CD14-positive monocyte (primary cell): ENCODE results near the gene TMEM94. TPM values are rescaled to one million over a fixed set of nuclear protein-coding genes. Genes with fewer than 3 reads are reported as not detected.
A peak's percentile ranks its signal among the peaks of the same experiment; 100 is the strongest.

Experiments used
- DNase-seq, 3 donors: peaks; one replicate each; pipeline ENCODE4 v3.0.0-alpha.2; 2011 to 2022
- H2AFZ ChIP-seq: 2 replicates; pipeline ENCODE4 v1.6.0; 2012; ENCODE audit warnings: mild to moderate bottlenecking, low read depth, low read length, inconsistent platforms; ENCODE audit not compliant: insufficient read depth, poor library complexity, severe bottlenecking
- H3K27ac ChIP-seq, 2 donors: 1 replicate in 1 of 2; 2 replicates in 1 of 2; pipeline ENCODE4 v1.5.1; 2012 to 2013; ENCODE audit warnings: low read length in 2 of 2, control low read depth in 1 of 2, inconsistent platforms in 1 of 2, low read depth in 1 of 2, mild to moderate bottlenecking in 1 of 2
- H3K27me3 ChIP-seq, 2 donors: one replicate each; pipeline versions ENCODE4 v1.6.0 to v1.6.1; 2011 to 2013; ENCODE audit warnings: low read length in 2 of 2; ENCODE audit not compliant: control insufficient read depth in 2 of 2, insufficient read depth in 2 of 2
- H3K36me3 ChIP-seq, 2 donors: replicated peaks in 1 of 2; 1 replicate in 1 of 2; 2 replicates in 1 of 2; pipeline versions ENCODE4 v1.5.1 to v1.6.1; 2012 to 2013; ENCODE audit warnings: low read length in 2 of 2, control low read depth in 1 of 2, inconsistent platforms in 1 of 2, mild to moderate bottlenecking in 1 of 2; ENCODE audit not compliant: insufficient read depth in 2 of 2, control insufficient read depth in 1 of 2
- H3K4me1 ChIP-seq, 2 donors: 1 replicate in 1 of 2; 2 replicates in 1 of 2; pipeline versions ENCODE4 v1.5.1 to v1.6.1; 2012 to 2013; ENCODE audit warnings: low read length in 2 of 2, control low read depth in 1 of 2, inconsistent platforms in 1 of 2, mild to moderate bottlenecking in 1 of 2, moderate library complexity in 1 of 2; ENCODE audit not compliant: insufficient read depth in 2 of 2, control insufficient read depth in 1 of 2
- H3K4me2 ChIP-seq: replicated peaks from 2 replicates; pipeline ENCODE3; 2012; ENCODE audit warnings: low read length, moderate library complexity, mild to moderate bottlenecking; ENCODE audit not compliant: poor library complexity, severe bottlenecking; ENCODE audit errors: extremely low read depth
- H3K4me3 ChIP-seq, 3 experiments: fragments of 200-600 bp in 1 of 3; sonication (generic) in 1 of 3; replicated peaks in 1 of 3; 1 replicate in 2 of 3; 2 replicates in 1 of 3; pipeline ENCODE4 v1.5.1; 2011 to 2013; ENCODE audit warnings: low read length in 3 of 3, mild to moderate bottlenecking in 3 of 3, control low read depth in 2 of 3, low read depth in 2 of 3, inconsistent platforms in 1 of 3, moderate library complexity in 1 of 3
- H3K79me2 ChIP-seq: 2 replicates; pipeline ENCODE4 v1.6.0; 2012; ENCODE audit warnings: mild to moderate bottlenecking, control low read depth, inconsistent platforms, low read length, moderate library complexity; ENCODE audit not compliant: insufficient read depth
- H3K9ac ChIP-seq: 2 replicates; pipeline ENCODE4 v1.6.0; 2017; ENCODE audit warnings: low read length, mild to moderate bottlenecking; ENCODE audit not compliant: insufficient read depth, poor library complexity, severe bottlenecking
- H3K9me3 ChIP-seq, 2 donors: replicated peaks in 1 of 2; 1 replicate in 1 of 2; 2 replicates in 1 of 2; pipeline versions ENCODE4 v1.5.1 to v1.6.1; 2012 to 2013; ENCODE audit warnings: low read length in 2 of 2, control low read depth in 1 of 2; ENCODE audit not compliant: control insufficient read depth in 1 of 2, insufficient read depth in 1 of 2
- H4K20me1 ChIP-seq: 2 replicates; pipeline ENCODE4 v1.6.0; 2012; ENCODE audit warnings: mild to moderate bottlenecking, low read length, control low read depth, moderate library complexity; ENCODE audit not compliant: insufficient read depth
- H3K27ac Mint-ChIP-seq, 7 donors: one replicate each; pipeline ENCODE4 v1.8.0; 2020; ENCODE audit warnings: mild to moderate bottlenecking in 7 of 7, mixed read lengths in 7 of 7, moderate library complexity in 6 of 7, inconsistent platforms in 2 of 7
- H3K27me3 Mint-ChIP-seq, 3 donors: one replicate each; pipeline ENCODE4 v1.8.0; 2021 to 2022; ENCODE audit warnings: low read depth in 3 of 3, mild to moderate bottlenecking in 3 of 3, mixed read lengths in 3 of 3, moderate library complexity in 3 of 3, inconsistent platforms in 1 of 3
- H3K36me3 Mint-ChIP-seq, 2 donors: one replicate each; pipeline ENCODE4 v1.8.0; 2020; ENCODE audit warnings: mixed read lengths in 2 of 2, inconsistent platforms in 1 of 2, mild to moderate bottlenecking in 1 of 2
- H3K4me1 Mint-ChIP-seq: one replicate; pipeline ENCODE4 v1.8.0; 2020; ENCODE audit warnings: mild to moderate bottlenecking, mixed read lengths
- H3K4me3 Mint-ChIP-seq, 2 donors: one replicate each; pipeline ENCODE4 v1.8.0; 2020; ENCODE audit warnings: mild to moderate bottlenecking in 2 of 2, mixed read lengths in 2 of 2, moderate library complexity in 1 of 2
- H3K9me3 Mint-ChIP-seq, 7 donors: one replicate each; pipeline ENCODE4 v1.8.0; 2020 to 2022; ENCODE audit warnings: mixed read lengths in 7 of 7, mild to moderate bottlenecking in 6 of 7, moderate library complexity in 6 of 7, inconsistent platforms in 2 of 7
- CTCF ChIP-seq: fragments of 200-600 bp; IDR thresholded peaks from one replicate; pipeline ENCODE4 v1.8.0; 2022; ENCODE audit warnings: antibody characterized with exemption, mild to moderate bottlenecking
- WGBS: methylation state at CpG from one replicate; pipeline ENCODE4 v1.1.5; 2013; ENCODE audit warnings: missing lambda C conversion rate; ENCODE audit not compliant: insufficient coverage; 5-methylcytosine and 5-hydroxymethylcytosine counted together
- intact Hi-C, 2 donors: fragments of 100-400 bp; cut with micrococcal nuclease; formaldehyde crosslinking; loops; one replicate each; pipeline versions ENCODE4 v1.15.0 to v1.15.1; 2023
- polyA plus RNA-seq, 3 donors: library from polyadenylated mRNA; depleted of rRNA in 1 of 3; unstranded in 2 of 3; stranded (reverse) in 1 of 3; fragments of 300-500 nt in 2 of 3; fragments of >200 nt in 1 of 3; fragmentation: Illumina TruSeq in 2 of 3; gene quantifications; 1 replicate in 2 of 3; 2 replicates in 1 of 3; pipeline ENCODE4 v1.2.3, GENCODE V29; 2012 to 2021

Gene TMEM94
- polyA plus RNA-seq, 3 donors, result 7.2 to 129 (median 8.4) TPM

DNA sequence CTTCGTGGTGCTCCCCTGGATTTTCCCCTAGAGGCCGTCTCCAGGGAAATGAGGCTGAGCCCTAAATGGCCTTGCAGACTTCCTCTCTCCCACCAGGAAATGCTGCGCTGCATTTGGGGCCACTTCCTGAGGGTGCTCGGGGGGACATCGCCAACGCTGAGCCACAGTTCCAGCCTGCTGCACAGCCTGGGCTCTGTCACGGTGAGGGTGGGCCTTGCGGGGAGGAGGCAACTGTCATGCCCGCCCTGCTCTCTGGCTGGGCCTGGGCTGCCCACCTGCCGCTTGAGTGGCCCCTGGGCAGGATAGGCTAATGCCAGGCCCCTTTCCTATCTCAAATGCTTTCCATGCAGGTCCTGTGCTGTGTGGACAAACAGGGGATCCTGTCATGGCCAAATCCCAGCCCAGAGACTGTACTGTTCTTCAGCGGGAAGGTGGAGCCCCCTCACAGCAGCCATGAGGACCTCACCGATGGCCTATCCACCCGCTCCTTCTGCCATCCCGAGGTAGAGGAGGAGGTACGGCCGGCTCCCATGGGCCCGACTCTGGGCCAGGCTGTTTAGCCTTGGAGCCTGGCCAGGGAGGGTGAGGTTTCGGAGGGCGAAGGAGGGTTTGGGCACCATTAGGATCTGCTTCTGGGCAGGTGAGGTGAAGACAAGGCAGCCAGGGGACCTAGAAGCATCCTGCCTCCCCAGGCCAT lies 34.7 kb downstream of the TMEM94 start:
- Mint-ChIP-seq H3K27ac (peak overlapping the region in 1 of 7 donors; percentile 8), H3K36me3 (peaks cover 52 to 84% of the 10 kb centered on the region in 2 donors), H3K4me3 (no peak overlapping the region), H3K9me3 (peaks cover 0 to 2% (median 0%) of the 10 kb centered on the region in 7 donors), H3K27me3 (peaks cover 0 to 2% (median 0%) of the 10 kb centered on the region in 3 donors), H3K4me1 (peaks cover 22% of the 10 kb centered on the region)
- intact Hi-C loops, result no loop called here
- DNase-seq, result no peak
- H3K27me3 ChIP-seq, result no peaks in the 10 kb centered on the region
- peaks cover 22 to 23% of the 10 kb centered on the region in 2 donors for H3K4me1 ChIP-seq
- no peaks in the 10 kb centered on the region for H4K20me1 ChIP-seq
- H2AFZ ChIP-seq, result no peak overlapping the region
- WGBS, result 62% methylated on average over 19 of the region's 19 CpGs
- peaks cover 5% of the 10 kb centered on the region for H3K79me2 ChIP-seq
- H3K4me2 ChIP-seq, result no peak overlapping the region
- no peak overlapping the region for H3K27ac ChIP-seq
- H3K36me3 ChIP-seq, result peaks cover 63% of the 10 kb centered on the region in 2 donors
- no peaks in the 10 kb centered on the region for H3K9me3 ChIP-seq
- H3K4me3 ChIP-seq, result no peak overlapping the region
- TF ChIP-seq CTCF, result no peak
- no peak overlapping the region for H3K9ac ChIP-seq

DNA sequence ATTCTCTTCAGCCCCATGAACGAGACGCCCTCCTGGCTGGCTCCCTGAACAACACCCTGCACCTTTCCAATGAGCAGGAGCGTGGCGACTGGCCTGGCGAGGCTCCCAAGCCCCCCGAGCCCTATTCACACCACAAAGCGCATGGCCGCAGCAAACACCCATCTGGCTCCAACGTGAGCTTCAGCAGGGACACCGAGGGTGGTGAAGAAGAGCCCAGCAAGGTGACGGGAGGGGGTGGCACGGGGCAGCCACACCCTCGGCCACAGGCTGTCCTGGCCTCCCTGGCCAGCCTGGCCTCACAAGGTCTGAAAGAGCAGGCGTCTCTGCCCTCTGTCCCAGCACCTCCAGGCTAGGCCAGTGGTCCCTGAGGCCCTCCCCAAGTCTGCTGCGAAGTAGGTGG lies 35.2 kb downstream of the TMEM94 start:
- Histone ChIP-seq H3K79me2 (peaks cover 5% of the 10 kb centered on the region), H3K27me3 (no peaks in the 10 kb centered on the region), H2AFZ (no peak overlapping the region), H3K27ac (no peak overlapping the region), H4K20me1 (no peaks in the 10 kb centered on the region), H3K9ac (no peak overlapping the region), H3K4me1 (peaks cover 17% of the 10 kb centered on the region in 2 donors), H3K36me3 (peaks cover 65 to 69% of the 10 kb centered on the region in 2 donors), H3K4me3 (no peak overlapping the region), H3K4me2 (no peak overlapping the region), H3K9me3 (no peaks in the 10 kb centered on the region)
- Mint-ChIP-seq H3K9me3 (peaks cover 0 to 2% (median 0%) of the 10 kb centered on the region in 7 donors), H3K4me1 (peaks cover 16% of the 10 kb centered on the region), H3K27me3 (peaks cover 0 to 2% (median 0%) of the 10 kb centered on the region in 3 donors), H3K4me3 (no peak overlapping the region), H3K27ac (no peak overlapping the region), H3K36me3 (peaks cover 53 to 84% of the 10 kb centered on the region in 2 donors)
- no peak for DNase-seq
- no peak for TF ChIP-seq CTCF
- 95% methylated on average over 15 of the region's 15 CpGs for WGBS
- intact Hi-C loops, result no loop called here
